ENCODE data around the gene SPATA16. TPM values are rescaled to one million over a fixed set of nuclear protein-coding genes. Genes with fewer than 3 reads are reported as not detected.
"Not testable (repeated sequence)": the region's sequence is repeated elsewhere in the genome, so short reads cannot be mapped to it uniquely, and the experiment has no call there.

The SPATA16 gene
- total RNA-seq, 1 experiment from 2014 or later, result not detected

GRCh38 chr3:172918165-172918564, 222.9 kb downstream of the SPATA16 start:
- in situ Hi-C loops (cut with HindIII; ENCODE audit: low pct_unique_long_range_greater_than_20kb, low sequenced_read_pairs), result no loop called here
- peak; percentile 67 for DNase-seq (ENCODE audit: low read depth)

GRCh38 chr3:172915911-172916514, 225.0 kb downstream of the SPATA16 start:
- in situ Hi-C loops (cut with HindIII; ENCODE audit: low pct_unique_long_range_greater_than_20kb, low sequenced_read_pairs), result no loop called here
- DNase-seq (ENCODE audit: low read depth), result peak; percentile 64

- DNase-seq (ENCODE audit: low read depth), result no peak
- in situ Hi-C loops (cut with HindIII; ENCODE audit: low pct_unique_long_range_greater_than_20kb, low sequenced_read_pairs), result no loop called here
Measured at GRCh38 chr3:172914854-172915253, 226.2 kb downstream of the SPATA16 start.

GRCh38 chr3:172913911-172914655, 227.0 kb downstream of the SPATA16 start:
- in situ Hi-C loops (cut with HindIII; ENCODE audit: low pct_unique_long_range_greater_than_20kb, low sequenced_read_pairs), result no loop called here
- DNase-seq (ENCODE audit: low read depth), result no peak

GRCh38 chr3:172911142-172911541, 229.9 kb downstream of the SPATA16 start:
- no peak for DNase-seq (ENCODE audit: low read depth)
- in situ Hi-C loops (cut with HindIII; ENCODE audit: low pct_unique_long_range_greater_than_20kb, low sequenced_read_pairs), result no loop called here

GRCh38 chr3:172908771-172909270, 232.2 kb downstream of the SPATA16 start:
- no peak for DNase-seq (ENCODE audit: low read depth)
- in situ Hi-C loops (cut with HindIII; ENCODE audit: low pct_unique_long_range_greater_than_20kb, low sequenced_read_pairs), result no loop called here

- DNase-seq (ENCODE audit: low read depth), result no peak
- in situ Hi-C loops (cut with HindIII; ENCODE audit: low pct_unique_long_range_greater_than_20kb, low sequenced_read_pairs), result no loop called here
Measured at GRCh38 chr3:172905451-172905850, 235.6 kb downstream of the SPATA16 start.

GRCh38 chr3:172904711-172905373, 236.2 kb downstream of the SPATA16 start:
- in situ Hi-C loops (cut with HindIII; ENCODE audit: low pct_unique_long_range_greater_than_20kb, low sequenced_read_pairs), result no loop called here
- DNase-seq (ENCODE audit: low read depth), result no peak

- DNase-seq (ENCODE audit: low read depth), result peak; percentile 65
- in situ Hi-C loops (cut with HindIII; ENCODE audit: low pct_unique_long_range_greater_than_20kb, low sequenced_read_pairs), result no loop called here
Measured at GRCh38 chr3:172903642-172904320, 237.3 kb downstream of the SPATA16 start.

GRCh38 chr3:172892158-172892557, 248.9 kb downstream of the SPATA16 start:
- DNase-seq (ENCODE audit: low read depth), result no peak
- in situ Hi-C loops (cut with HindIII; ENCODE audit: low pct_unique_long_range_greater_than_20kb, low sequenced_read_pairs), result no loop called here

- DNase-seq (ENCODE audit: low read depth), result no peak
- in situ Hi-C loops (cut with HindIII; ENCODE audit: low pct_unique_long_range_greater_than_20kb, low sequenced_read_pairs), result no loop called here
Measured at GRCh38 chr3:172885704-172886103, 255.3 kb downstream of the SPATA16 start.

- in situ Hi-C loops (cut with HindIII; ENCODE audit: low pct_unique_long_range_greater_than_20kb, low sequenced_read_pairs), result no loop called here
Measured at GRCh38 chr3:172882563-172882962, 258.5 kb downstream of the SPATA16 start.

GRCh38 chr3:172879381-172879780, 261.7 kb downstream of the SPATA16 start:
- DNase-seq (ENCODE audit: low read depth); in situ Hi-C loops (cut with HindIII; ENCODE audit: low pct_unique_long_range_greater_than_20kb, low sequenced_read_pairs): not testable (repeated sequence)

More at GRCh38 chr3:172882563-172882962, 258.5 kb downstream of the SPATA16 start:
- no peak for DNase-seq (ENCODE audit: low read depth)

- in situ Hi-C loops (cut with HindIII; ENCODE audit: low pct_unique_long_range_greater_than_20kb, low sequenced_read_pairs), result no loop called here
- DNase-seq (ENCODE audit: low read depth), result no peak
Measured at GRCh38 chr3:172877011-172877410, 264.0 kb downstream of the SPATA16 start.

- no peak for DNase-seq (ENCODE audit: low read depth)
- in situ Hi-C loops (cut with HindIII; ENCODE audit: low pct_unique_long_range_greater_than_20kb, low sequenced_read_pairs), result no loop called here
Measured at GRCh38 chr3:172876297-172876696, 264.7 kb downstream of the SPATA16 start.

- DNase-seq (ENCODE audit: low read depth), result no peak
- in situ Hi-C loops (cut with HindIII; ENCODE audit: low pct_unique_long_range_greater_than_20kb, low sequenced_read_pairs), result no loop called here
Measured at GRCh38 chr3:172875039-172875438, 266.0 kb downstream of the SPATA16 start.

- no peak for DNase-seq (ENCODE audit: low read depth)
- in situ Hi-C loops (cut with HindIII; ENCODE audit: low pct_unique_long_range_greater_than_20kb, low sequenced_read_pairs), result no loop called here
Measured at GRCh38 chr3:172869784-172870518, 271.1 kb downstream of the SPATA16 start.

GRCh38 chr3:172869368-172869771, 271.7 kb downstream of the SPATA16 start:
- DNase-seq (ENCODE audit: low read depth), result no peak
- in situ Hi-C loops (cut with HindIII; ENCODE audit: low pct_unique_long_range_greater_than_20kb, low sequenced_read_pairs), result no loop called here

Measured in Caki2 (cell line).